GM23338 (cell line): ENCODE measurements around the gene DIPK1A.

Experiments
- ETS1 ChIP-seq: IDR thresholded peaks from 2 replicates; pipeline ENCODE4 v1.6.1; 2016; ENCODE audit warnings: antibody characterized with exemption
- EZH2phosphoT487 ChIP-seq: fragments of 200-600 bp; sonication (generic); IDR thresholded peaks from one replicate; pipeline ENCODE4 v1.8.1; 2018; ENCODE audit warnings: antibody characterized with exemption; ENCODE audit not compliant: unreplicated experiment

GRCh38 chr1:92805216-92805615, 156.0 kb downstream of the DIPK1A start:
- no peak for TF ChIP-seq ETS1
- TF ChIP-seq EZH2phosphoT487, result no peak
